K562 (cell line): ENCODE results near the gene DBP. TPM values are rescaled to one million over a fixed set of nuclear protein-coding genes. Genes with fewer than 3 reads are reported as not detected.

Source experiments
- ATAC-seq: fragments of 200-7000 bp; cut with Tn5 transposase; 3 replicates; pipeline ENCODE4 v1.9.1; 2020; ENCODE audit warnings: moderate library complexity
- BruUV-seq: library from RNA; stranded (reverse); fragments of 400-500 nt; replicated peaks from 2 replicates; lab custom pipeline; 2021; lab: Mats Ljungman, UMichigan
- CTCF ChIA-PET: fragments of 300-600 bp; formaldehyde crosslinking; extraction: SDS; loops from one replicate; lab custom pipeline; 2021; ENCODE audit warnings: low intra/inter-chr PET ratio; lab: Yijun Ruan, JAX
- POLR2A ChIA-PET: fragments of 300-600, 350-650 bp; sonication (Branson Sonifier 250); formaldehyde crosslinking; extraction: SDS; loops from one replicate; lab custom pipeline; 2021; ENCODE audit warnings: antibody characterized with exemption, inconsistent platforms; lab: Yijun Ruan, JAX
- DNase-seq, 4 experiments: peaks; one replicate each; pipeline versions ENCODE4 v3.0.0 to v3.0.0-alpha.2; 2011 to 2018; ENCODE audit warnings: low spot score in 3 of 4, mixed read lengths in 3 of 4; ENCODE audit errors: extremely low read depth in 1 of 4
- FAIRE-seq: peaks from 2 replicates; lab custom pipeline; 2011; peaks lifted over from hg19 to GRCh38; lab: Jason Lieb, UNC
- H2AFZ ChIP-seq: 2 replicates; pipeline ENCODE4 v1.6.0; 2011; ENCODE audit warnings: low read depth, low read length, control low read depth, inconsistent platforms
- H3K27ac ChIP-seq: fragments of 200-600 bp; 3 replicates; pipeline ENCODE4 v1.8.0; 2011; ENCODE audit warnings: low read depth, mild to moderate bottlenecking, control low read depth, inconsistent platforms, low read length, moderate library complexity, mixed read lengths; ENCODE audit errors: extremely low read depth
- H3K27me3 ChIP-seq, 2 experiments: fragments of 300-600 bp in 1 of 2; 2 replicates in 1 of 2; 3 replicates in 1 of 2; pipeline versions ENCODE4 v1.6.0 to v1.8.0; 2011; ENCODE audit warnings: inconsistent platforms in 2 of 2, low read length in 2 of 2, mild to moderate bottlenecking in 1 of 2, mixed read lengths in 1 of 2, moderate library complexity in 1 of 2; ENCODE audit not compliant: control insufficient read depth in 2 of 2, insufficient read depth in 2 of 2
- H3K36me3 ChIP-seq: fragments of 300-600 bp; 3 replicates; pipeline ENCODE4 v1.8.0; 2011; ENCODE audit warnings: mild to moderate bottlenecking, low read length, inconsistent platforms; ENCODE audit not compliant: control insufficient read depth, insufficient read depth
- H3K4me1 ChIP-seq, 2 experiments: fragments of 200-600 bp in 1 of 2; replicated peaks in 1 of 2; 2 replicates in 1 of 2; 3 replicates in 1 of 2; pipeline versions ENCODE4 v1.5.1 to v1.8.0; 2011; ENCODE audit warnings: inconsistent platforms in 2 of 2, low read length in 2 of 2, mild to moderate bottlenecking in 1 of 2, mixed read lengths in 1 of 2, moderate library complexity in 1 of 2; ENCODE audit not compliant: control insufficient read depth in 2 of 2, insufficient read depth in 2 of 2
- H3K4me2 ChIP-seq: 2 replicates; pipeline ENCODE4 v1.6.1; 2011; ENCODE audit warnings: low read length, control low read depth, inconsistent platforms, mixed read lengths; ENCODE audit not compliant: insufficient read depth
- H3K4me3 ChIP-seq: fragments of 200-600 bp; sonication (generic), shearing (Covaris generic); 2 replicates; pipeline ENCODE4 v1.5.1; 2016; ENCODE audit warnings: control low read depth, inconsistent platforms
- H3K79me2 ChIP-seq: fragments of 200-600 bp; 3 replicates; pipeline ENCODE4 v1.8.0; 2011; ENCODE audit warnings: low read length, inconsistent platforms; ENCODE audit not compliant: control insufficient read depth, insufficient read depth
- H3K9ac ChIP-seq, 2 experiments: 2 replicates each; pipeline versions ENCODE4 v1.6.0 to v1.6.1; 2011; ENCODE audit warnings: low read depth in 2 of 2, low read length in 2 of 2, control low read depth in 1 of 2, inconsistent platforms in 1 of 2, mild to moderate bottlenecking in 1 of 2, mixed read lengths in 1 of 2; ENCODE audit not compliant: insufficient read depth in 1 of 2
- H3K9me1 ChIP-seq: one replicate; pipeline ENCODE4 v1.6.0; 2011; ENCODE audit warnings: inconsistent platforms, mild to moderate bottlenecking, low read length, moderate library complexity; ENCODE audit not compliant: control insufficient read depth, insufficient read depth
- H3K9me3 ChIP-seq: replicated peaks from 2 replicates; pipeline ENCODE4 v1.5.1; 2011; ENCODE audit warnings: low read depth, low read length, inconsistent platforms; ENCODE audit not compliant: control insufficient read depth, insufficient read depth
- H4K20me1 ChIP-seq: replicated peaks from 2 replicates; pipeline ENCODE4 v1.6.1; 2011; ENCODE audit warnings: low read length, inconsistent platforms, mixed read lengths; ENCODE audit not compliant: control insufficient read depth, insufficient read depth
- BCOR ChIP-seq: fragments of 450-650 bp; IDR thresholded peaks from 2 replicates; pipeline ENCODE4 v1.6.1; 2016
- CAMTA2 ChIP-seq: fragments of 250-450 bp; sonication (Bioruptor Pico); conservative IDR thresholded peaks from 2 replicates; pipeline ENCODE4 v1.5.1; 2022
- CCAR2 ChIP-seq: fragments of 200-400 bp; formaldehyde crosslinking; IDR thresholded peaks from 2 replicates; pipeline ENCODE4 v1.6.1; 2017; ENCODE audit warnings: mild to moderate bottlenecking, low read depth, low read length
- E4F1 ChIP-seq: fragments of 250-450 bp; sonication (Bioruptor Pico); IDR thresholded peaks from 2 replicates; pipeline ENCODE4 v1.5.0; 2021; ENCODE audit warnings: mild to moderate bottlenecking, borderline replicate concordance
- FOXK1 ChIP-seq: sonication (generic); formaldehyde crosslinking; IDR thresholded peaks from 2 replicates; pipeline ENCODE4 v1.8.0; 2022; ENCODE audit warnings: missing genetic modification reagents, mild to moderate bottlenecking, borderline replicate concordance
- FOXM1 ChIP-seq, 2 experiments: fragments of 450-650 bp in 1 of 2; sonication (generic) in 1 of 2; formaldehyde crosslinking in 1 of 2; IDR thresholded peaks; 2 replicates each; pipeline versions ENCODE4 v1.6.1 to v1.9.0; 2017 to 2022; ENCODE audit warnings: low read depth in 2 of 2, mild to moderate bottlenecking in 2 of 2, missing genetic modification reagents in 1 of 2, moderate library complexity in 1 of 2
- KDM1A ChIP-seq, 2 experiments: fragments of 450-650 bp; IDR thresholded peaks; 2 replicates each; pipeline ENCODE4 v1.6.1; 2016; ENCODE audit warnings: mild to moderate bottlenecking in 2 of 2
- MAX ChIP-seq: sonication (generic); formaldehyde crosslinking; IDR thresholded peaks from 2 replicates; pipeline ENCODE4 v1.9.0; 2022; ENCODE audit warnings: mild to moderate bottlenecking, missing genetic modification reagents
- NEUROD1 ChIP-seq: fragments of 150-350 bp; IDR thresholded peaks from 2 replicates; pipeline ENCODE4 v1.6.1; 2014; ENCODE audit warnings: borderline replicate concordance, low read length, low read depth; ENCODE audit not compliant: partially characterized antibody
- RBFOX2 ChIP-seq: fragments of 200-400 bp; formaldehyde crosslinking; IDR thresholded peaks from 2 replicates; pipeline ENCODE4 v1.6.1; 2017; ENCODE audit warnings: low read depth, mild to moderate bottlenecking, low read length, moderate library complexity
- RBM25 ChIP-seq: fragments of 200-400 bp; formaldehyde crosslinking; IDR thresholded peaks from 2 replicates; pipeline ENCODE4 v1.6.1; 2018; ENCODE audit warnings: low read length, low read depth, moderate library complexity; ENCODE audit not compliant: severe bottlenecking
- SIN3A ChIP-seq, 2 experiments: fragments of 150-350 bp in 1 of 2; IDR thresholded peaks; 2 replicates each; pipeline ENCODE4 v1.6.1; 2011 to 2016; ENCODE audit warnings: borderline replicate concordance in 2 of 2, low read depth in 2 of 2, low read length in 2 of 2, mild to moderate bottlenecking in 2 of 2, moderate library complexity in 2 of 2; ENCODE audit not compliant: control insufficient read depth in 1 of 2
- SRSF3 ChIP-seq: fragments of 200-400 bp; formaldehyde crosslinking; IDR thresholded peaks from 2 replicates; pipeline ENCODE4 v1.6.1; 2016; ENCODE audit warnings: mild to moderate bottlenecking, low read length, moderate library complexity; ENCODE audit not compliant: insufficient read depth
- ZBTB9 ChIP-seq: fragments of 450-650 bp; formaldehyde crosslinking; IDR thresholded peaks from 2 replicates; pipeline ENCODE4 v1.4.0; 2020; ENCODE audit warnings: mild to moderate bottlenecking, moderate library complexity
- ZFP36 ChIP-seq: fragments of 150-350 bp; IDR thresholded peaks from 2 replicates; pipeline ENCODE4 v1.6.1; 2018; ENCODE audit warnings: low read length, low read depth; ENCODE audit not compliant: partially characterized antibody
- ZNF384 ChIP-seq: IDR thresholded peaks from 2 replicates; pipeline ENCODE4 v1.6.1; 2012; ENCODE audit warnings: low read depth, low read length, improper control_type of control experiment
- WGBS: fragments of 100-300 bp; shearing (Covaris generic); methylation state at CpG from one replicate; pipeline ENCODE4 v1.1.6; 2016; ENCODE audit warnings: low coverage, mixed read lengths; ENCODE audit not compliant: insufficient coverage; ENCODE audit errors: missing lambda C conversion rate; 5-methylcytosine and 5-hydroxymethylcytosine counted together
- in situ Hi-C: fragments of 300-500 bp; cut with MboI; formaldehyde crosslinking; loops from 4 replicates; pipeline ENCODE4 v1.15.0; 2018; ENCODE audit warnings: inconsistent platforms, mixed read lengths
- intact Hi-C: fragments of 100-400 bp; cut with micrococcal nuclease; formaldehyde crosslinking; loops from 2 replicates; pipeline ENCODE4 v1.14.2; 2022
- polyA plus RNA-seq, 8 experiments: library from polyadenylated mRNA; depleted of rRNA in 4 of 8; stranded (reverse) in 5 of 8; unstranded in 3 of 8; fragments of >200 nt; fragmentation: Nextera tagmentation in 2 of 8; fragmentation: Illumina TruSeq in 1 of 8; extraction: Ambion mirVana in 2 of 8; extraction: Trizol in 1 of 8; gene quantifications; 2 replicates each; pipeline versions ENCODE4 v1.2.1 to v1.2.3, GENCODE V29; 2011 to 2014; ENCODE audit warnings: inconsistent platforms in 1 of 8, missing spikeins in 1 of 8
- total RNA-seq, 7 experiments: library from RNA; depleted of rRNA in 6 of 7; stranded (reverse); fragments of >200 nt in 6 of 7; fragmentation: Illumina TruSeq in 2 of 7; extraction: Trizol in 2 of 7; gene quantifications; 2 replicates each; pipeline versions ENCODE4 v1.2.1 to v1.2.3, GENCODE V29; 2011 to 2021; ENCODE audit warnings: low replicate concordance in 1 of 7

DBP gene
- total and polyA plus RNA-seq, 9 of the 15 experiments (the other 6 are each of a cell fraction or from before 2014, with no cell fraction given) = 0.25 to 5.5 (median 1.8) TPM

GRCh38 chr19:48596679-48597465 lies 40.3 kb downstream of the DBP start:
- Histone ChIP-seq H3K9ac (0 out of 4 replicates have a peak overlapping the region, but pooled peaks of 1 of the 2 experiments have one; percentile 35), H3K9me3 (no peaks in the 10 kb centered on the region), H3K27me3 (peaks cover 0 to 7% of the 10 kb centered on the region in 2 experiments; a peak in 2 of 5 replicates), H2AFZ (0 out of 2 replicates have a peak overlapping the region, but pooled peaks have one; percentile 40), H3K9me1 (peaks cover 2% of the 10 kb centered on the region), H4K20me1 (0 out of 2 replicates have a peak, but pooled peaks cover 2% of the 10 kb centered on the region), H3K4me3 (no peak overlapping the region), H3K36me3 (no peaks in the 10 kb centered on the region), H3K4me2 (no peak overlapping the region), H3K79me2 (no peaks in the 10 kb centered on the region), H3K4me1 (peaks cover 0 to 29% of the 10 kb centered on the region in 2 experiments; a peak in 2 of 5 replicates), H3K27ac (no peak overlapping the region)
- ChIA-PET POLR2A (no interaction called here), CTCF (interaction anchor here (0.7 kb wide), 1 partner anchor 92 kb away, joined by 3 read pairs; no protein-coding TSS in a partner anchor)
- in situ Hi-C loops = loop anchor here (25.0 kb wide), 1 partner anchor 1515 kb away; no protein-coding TSS in a partner anchor
- BruUV-seq = no TSS peak
- no peak for ATAC-seq
- intact Hi-C loops = no loop called here
- 56% methylated on average over 37 of the region's 39 CpGs for WGBS
- DNase-seq = no peak
- no peak for FAIRE-seq
- TF ChIP-seq ZFP36 (peak; percentile 63), ZNF384 (peak; percentile 38; the same call in 1 of the 2 replicates), ZBTB9 (CRISPR knock-in tag) (no peak), RBFOX2 (no peak), NEUROD1 (no peak), RBM25 (peak; percentile 45), CAMTA2 (CRISPR knock-in tag) (no peak), MAX (CRISPR knock-in tag) (0 out of 2 replicates have a peak, but pooled peaks have one; percentile 30), SRSF3 (no peak), FOXK1 (CRISPR knock-in tag) (no peak), SIN3A (IDR thresholded peaks at IDR 0.05; ENCODE audit: borderline replicate concordance in 2 of 2, control insufficient read depth in 1 of 2, low read depth in 2 of 2, low read length in 2 of 2) (no peak), KDM1A (IDR thresholded peaks at IDR 0.05) (0 out of 4 replicates have a peak, but pooled peaks of 1 of the 2 experiments have one; percentile 10), FOXM1 (IDR thresholded peaks at IDR 0.05; ENCODE audit: low read depth) (no peak), FOXM1 (CRISPR knock-in tag; IDR thresholded peaks at IDR 0.05; ENCODE audit: low read depth) (no peak), CCAR2 (no peak), BCOR (peak; percentile 26; the same call in 1 of the 2 replicates), E4F1 (CRISPR knock-in tag) (no peak)
